Gastrocnemius medialis (tissue), 4 donors: ENCODE measurements around the gene FCHSD1.

ENCODE experiments used
- CTCF ChIP-seq, 5 experiments: fragments of 450-650 bp in 3 of 5; fragments of 200-600 bp in 2 of 5; sonication (generic) in 2 of 5; IDR thresholded peaks in 4 of 5; conservative IDR thresholded peaks in 1 of 5; 1 replicate in 4 of 5; 2 replicates in 1 of 5; pipeline ENCODE4 v1.5.1; 2016 to 2019; ENCODE audit warnings: antibody characterized with exemption in 5 of 5, mild to moderate bottlenecking in 3 of 5, moderate library complexity in 3 of 5
- POLR2A ChIP-seq, 2 donors: fragments of 450-650 bp; IDR thresholded peaks; one replicate each; pipeline ENCODE4 v1.6.1; 2017; ENCODE audit warnings: antibody characterized with exemption in 2 of 2, mild to moderate bottlenecking in 2 of 2, moderate library complexity in 2 of 2

- TF ChIP-seq CTCF (IDR thresholded peaks at IDR 0.05 in 4 of 5, conservative IDR thresholded peaks at IDR 0.05 in 1 of 5) (no peak), POLR2A (IDR thresholded peaks at IDR 0.05) (no peak)
Observed at GRCh38 chr5:141637123-141637766, 14.0 kb downstream of the FCHSD1 start.
